ENCODE measurements around the gene GET4. TPM values are rescaled to one million over a fixed set of nuclear protein-coding genes. Genes with fewer than 3 reads are reported as not detected.

GET4 gene, protein sequence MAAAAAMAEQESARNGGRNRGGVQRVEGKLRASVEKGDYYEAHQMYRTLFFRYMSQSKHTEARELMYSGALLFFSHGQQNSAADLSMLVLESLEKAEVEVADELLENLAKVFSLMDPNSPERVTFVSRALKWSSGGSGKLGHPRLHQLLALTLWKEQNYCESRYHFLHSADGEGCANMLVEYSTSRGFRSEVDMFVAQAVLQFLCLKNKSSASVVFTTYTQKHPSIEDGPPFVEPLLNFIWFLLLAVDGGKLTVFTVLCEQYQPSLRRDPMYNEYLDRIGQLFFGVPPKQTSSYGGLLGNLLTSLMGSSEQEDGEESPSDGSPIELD
- 10 to 100 TPM; 39.1 to 42.5 TPM for total RNA-seq

DNA sequence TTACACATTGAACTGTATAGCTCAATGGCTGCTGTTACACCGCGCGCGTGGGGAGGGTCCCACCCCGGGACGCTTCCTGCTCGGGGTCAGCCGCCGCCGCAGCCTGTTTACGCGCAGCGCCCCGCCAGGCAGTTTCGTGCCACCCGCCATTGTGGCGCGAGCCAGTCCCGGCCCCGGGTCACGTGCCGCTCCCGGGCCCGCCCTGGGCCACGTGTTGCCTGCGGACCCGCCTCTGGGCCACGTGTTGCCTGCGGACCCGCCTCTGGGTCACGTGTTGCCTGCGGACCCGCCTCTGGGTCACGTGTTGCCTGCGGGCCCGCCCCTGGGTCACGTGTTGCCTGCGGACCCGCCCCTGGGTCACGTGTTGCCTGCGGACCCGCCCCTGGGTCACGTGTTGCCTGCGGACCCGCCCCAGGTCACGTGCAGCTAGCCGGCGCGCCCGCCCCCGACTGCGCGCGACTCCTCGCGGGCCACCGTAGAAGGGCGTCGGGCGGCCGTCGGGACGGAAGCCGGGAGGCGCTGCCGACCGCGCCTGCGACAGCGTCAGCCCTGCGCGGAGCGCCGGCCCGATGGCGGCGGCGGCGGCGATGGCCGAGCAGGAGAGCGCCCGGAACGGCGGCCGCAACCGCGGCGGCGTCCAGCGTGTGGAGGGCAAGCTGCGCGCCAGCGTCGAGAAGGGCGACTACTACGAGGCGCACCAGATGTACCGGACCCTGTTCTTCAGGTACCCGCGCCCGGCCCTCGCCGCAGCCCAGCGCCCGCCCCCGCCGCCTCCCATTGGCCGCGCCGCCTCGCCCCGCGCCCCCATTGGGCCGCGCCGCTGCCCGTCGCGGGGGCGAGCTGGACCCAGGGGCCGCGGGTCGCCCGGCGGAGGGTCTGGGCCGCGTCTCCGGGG is at the start of gene GET4:
Gene GET4, plus strand, starts transcription at position 478 of the 895 bp plus-strand sequence. Its CDS starts 92 bp downstream, at position 570.
- ChIA-PET POLR2A (interaction anchor here (0.5 to 1.0 kb wide), 2 partner anchors 99 to 297 kb away, joined by 3 read pairs; partner anchors contain the start of gene COX19), CTCF (interaction anchor here (0.7 to 1.9 kb wide), 3 partner anchors 90 to 555 kb away, joined by 3 to 6 read pairs (median 5); no protein-coding TSS in a partner anchor)

DNA sequence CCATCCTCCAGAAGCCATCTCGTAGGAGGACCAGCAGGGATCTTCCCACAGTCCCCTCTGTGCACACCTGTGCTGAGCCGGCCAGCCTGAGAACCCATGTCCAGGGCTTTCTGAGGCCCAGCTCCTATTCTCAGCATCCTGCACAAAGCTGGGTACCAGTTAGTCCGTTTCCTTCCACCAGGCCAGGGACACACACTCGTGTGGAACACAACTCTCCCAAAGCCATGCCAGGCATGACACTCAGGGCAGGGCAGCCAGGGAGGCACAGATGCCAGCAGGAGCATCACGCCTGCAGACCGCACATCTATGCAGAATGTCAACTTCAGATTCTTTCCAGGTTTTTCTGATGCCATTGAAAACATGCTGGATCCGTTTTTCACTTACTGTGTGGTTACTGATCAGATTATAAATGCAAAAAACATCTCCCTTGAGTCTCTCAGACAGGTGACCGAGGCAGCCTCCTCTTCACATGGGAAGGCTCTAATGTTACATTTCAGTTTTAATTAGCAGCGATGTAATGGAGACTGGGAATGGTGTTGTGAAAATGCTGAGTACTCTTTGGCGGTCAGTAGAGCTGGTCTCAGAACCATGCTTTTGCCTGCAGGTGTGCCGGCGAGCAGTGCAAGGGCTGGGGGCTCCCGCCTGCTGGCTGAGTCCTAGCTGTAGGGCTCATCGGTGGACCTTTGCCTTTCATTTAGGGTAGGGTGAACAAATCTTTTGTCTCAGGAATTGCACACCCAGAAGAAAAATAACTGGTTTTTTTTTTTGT is 47.4 kb upstream of the GET4 start:
- POLR2A ChIA-PET: no interaction called here
- CTCF ChIA-PET: interaction anchor here (1.6 kb wide), 1 partner anchor 12 kb away, joined by 3 read pairs; no protein-coding TSS in a partner anchor

DNA sequence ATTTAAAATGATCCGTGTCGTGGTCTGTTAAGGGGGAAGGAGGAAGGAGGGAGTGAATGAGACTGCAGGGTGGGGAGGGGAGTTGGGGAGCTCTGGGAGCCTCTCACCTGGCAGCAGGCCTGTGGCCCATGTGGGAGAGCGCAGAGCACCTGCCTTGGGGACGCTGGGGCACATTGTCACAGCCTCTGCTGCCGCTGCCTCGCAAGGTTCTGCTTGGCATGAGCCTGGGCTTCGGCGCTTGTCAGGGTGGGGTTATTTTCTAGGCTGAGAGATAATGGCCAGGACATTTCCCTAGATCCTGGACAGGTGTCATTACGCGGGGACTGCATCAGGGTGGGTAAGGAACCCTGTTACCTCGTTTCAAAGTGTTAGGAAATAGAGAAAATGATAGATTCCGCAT is 46.3 kb upstream of the GET4 start:
- CTCF ChIA-PET: interaction anchor here (0.6 to 1.6 kb wide), 2 partner anchors 13 to 144 kb away, joined by 3 to 4 read pairs; no protein-coding TSS in a partner anchor
- POLR2A ChIA-PET: no interaction called here

DNA sequence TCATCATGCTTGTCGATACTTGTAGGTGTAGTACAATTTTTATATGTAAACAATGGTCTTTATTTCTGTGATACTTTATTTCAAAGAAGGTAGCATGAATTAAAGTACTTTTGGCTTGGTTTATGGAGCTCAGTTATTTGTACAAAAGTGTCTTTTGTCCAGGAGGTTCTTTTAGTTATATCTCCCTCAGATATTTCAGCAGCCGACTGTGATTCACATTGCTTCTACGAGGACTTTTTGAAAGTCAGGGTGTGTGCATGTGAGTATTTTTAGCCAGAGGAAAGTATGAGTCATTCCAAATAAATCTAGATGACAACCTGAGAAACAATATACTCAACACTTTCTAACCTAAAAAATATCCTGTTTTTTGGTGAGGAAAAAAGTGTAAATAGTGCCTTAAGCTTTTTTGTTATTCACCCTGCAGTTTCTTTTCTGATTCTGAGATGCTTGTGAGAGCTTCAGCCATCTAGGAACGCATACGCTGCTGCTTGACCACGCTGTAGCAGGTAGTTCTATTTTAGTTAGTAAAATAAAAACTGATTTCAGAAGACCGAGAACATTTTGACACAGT is 44.7 kb upstream of the GET4 start:
- ChIA-PET CTCF (interaction anchor here (0.8 to 1.4 kb wide), 6 partner anchors 13 to 212 kb away, joined by 3 to 7 read pairs (median 4); no protein-coding TSS in a partner anchor), POLR2A (interaction anchor here (0.8 to 1.7 kb wide), 4 partner anchors 14 to 92 kb away, joined by 3 to 8 read pairs (median 4); no protein-coding TSS in a partner anchor)

DNA sequence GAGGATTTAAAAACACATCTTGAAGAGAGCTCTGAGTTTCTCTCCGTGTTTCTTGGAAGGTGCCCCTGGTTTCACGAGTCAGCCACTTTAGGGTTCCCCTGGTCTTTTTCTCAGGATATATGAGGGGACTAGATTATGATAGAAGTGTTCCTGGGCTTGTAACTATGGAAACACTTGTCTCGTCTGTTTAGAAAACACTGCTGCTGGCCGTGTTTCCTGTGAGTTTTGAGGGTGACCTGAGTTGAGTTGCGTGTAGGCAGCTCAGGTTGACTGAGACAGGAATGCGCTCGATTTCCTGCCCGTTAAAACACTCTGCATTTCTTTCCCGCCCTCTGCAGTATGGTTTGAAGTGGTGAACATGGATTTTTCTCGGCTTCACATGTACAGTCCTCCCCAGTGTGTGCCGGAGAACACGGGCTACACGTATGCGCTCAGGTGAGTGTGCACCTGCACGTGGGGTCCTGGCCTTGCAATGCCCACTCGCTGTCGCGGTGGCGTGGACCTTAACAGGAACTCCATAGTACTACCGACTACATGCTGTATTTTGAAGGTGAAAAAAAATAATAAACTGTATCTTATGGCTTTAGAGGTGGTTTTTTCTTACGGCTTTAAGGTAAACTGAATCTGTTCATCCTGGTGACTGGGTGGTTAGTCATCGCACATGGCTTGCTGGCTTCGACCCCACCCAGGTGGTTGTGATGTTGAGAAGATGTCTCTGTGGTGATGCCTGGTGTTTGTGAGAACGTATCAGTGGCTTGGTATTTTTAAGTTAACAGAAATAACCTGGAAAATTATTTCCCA is 44.0 kb upstream of the GET4 start, which contains the start of gene SUN1:
Gene SUN1, plus strand, starts transcription at position 310 of the 801 bp plus-strand sequence. Its CDS starts 49 bp downstream, at position 359.
- POLR2A ChIA-PET: interaction anchor here (0.7 to 1.7 kb wide), 5 partner anchors 15 to 247 kb away, joined by 3 to 8 read pairs (median 3); no protein-coding TSS in a partner anchor
- CTCF ChIA-PET: interaction anchor here (0.6 to 2.2 kb wide), 7 partner anchors 14 to 211 kb away, joined by 3 to 8 read pairs (median 4); no protein-coding TSS in a partner anchor

DNA sequence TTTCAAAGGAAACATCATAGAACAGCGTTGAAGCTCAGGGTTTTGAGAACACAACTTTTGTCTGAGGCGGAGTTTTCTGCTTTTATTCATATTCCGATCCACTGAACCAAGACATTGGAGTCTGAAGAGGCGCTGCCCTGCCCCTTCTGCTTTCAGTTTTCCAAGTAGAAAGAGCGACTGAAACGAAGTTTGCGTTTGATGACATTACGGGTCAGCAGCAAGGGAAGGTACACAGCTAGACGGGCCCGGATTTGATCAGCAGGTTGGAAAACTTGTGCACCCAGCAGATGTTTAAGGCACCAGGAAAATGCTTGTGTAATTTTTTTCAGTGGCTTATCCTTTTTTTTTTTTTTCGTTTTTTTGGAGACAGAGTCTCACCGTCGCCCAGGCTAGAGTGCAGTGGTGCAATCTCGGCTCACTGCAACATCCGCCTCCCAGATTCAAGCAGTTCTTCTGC is 43.4 kb upstream of the GET4 start:
- POLR2A ChIA-PET: interaction anchor here (0.7 kb wide), 1 partner anchor 247 kb away, joined by 3 read pairs; no protein-coding TSS in a partner anchor

DNA sequence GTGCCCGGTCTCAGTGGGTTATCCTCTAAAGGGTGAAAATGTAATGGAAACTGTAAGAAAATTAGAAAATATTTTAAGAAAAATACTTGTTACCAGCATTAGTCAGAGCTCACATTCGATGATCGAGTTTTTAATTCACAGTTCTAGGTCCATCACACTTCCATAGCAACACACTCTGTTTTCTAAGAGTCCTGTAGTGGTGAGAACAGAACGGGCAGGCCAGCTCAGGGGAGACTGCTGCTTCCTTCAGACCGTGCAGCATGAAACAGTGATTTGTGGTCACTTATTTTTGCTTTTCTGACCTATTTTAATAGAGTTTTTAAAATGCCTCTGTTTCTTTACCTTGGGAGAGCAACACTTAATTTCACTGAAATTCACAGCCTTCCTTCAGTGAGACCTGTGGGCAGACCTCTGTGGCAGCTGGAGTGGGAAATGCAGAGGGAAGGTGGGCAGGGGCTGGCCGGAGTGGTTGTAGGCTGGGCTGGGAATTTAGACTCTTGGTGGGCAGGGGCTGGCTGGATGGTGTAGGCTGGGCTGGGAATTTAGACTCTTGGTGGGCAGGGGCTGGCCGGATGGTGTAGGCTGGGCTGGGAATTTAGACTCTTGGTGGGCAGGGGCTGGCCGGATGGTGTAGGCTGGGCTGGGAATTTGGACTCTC is 42.6 kb upstream of the GET4 start:
- POLR2A ChIA-PET: no interaction called here
- CTCF ChIA-PET: interaction anchor here (2.2 kb wide), 1 partner anchor 39 kb away, joined by 8 read pairs; no protein-coding TSS in a partner anchor

More for the DNA sequence above, 43.4 kb upstream of the GET4 start:
- CTCF ChIA-PET: interaction anchor here (0.6 to 2.2 kb wide), 3 partner anchors 40 to 64 kb away, joined by 3 to 8 read pairs (median 4); no protein-coding TSS in a partner anchor

DNA sequence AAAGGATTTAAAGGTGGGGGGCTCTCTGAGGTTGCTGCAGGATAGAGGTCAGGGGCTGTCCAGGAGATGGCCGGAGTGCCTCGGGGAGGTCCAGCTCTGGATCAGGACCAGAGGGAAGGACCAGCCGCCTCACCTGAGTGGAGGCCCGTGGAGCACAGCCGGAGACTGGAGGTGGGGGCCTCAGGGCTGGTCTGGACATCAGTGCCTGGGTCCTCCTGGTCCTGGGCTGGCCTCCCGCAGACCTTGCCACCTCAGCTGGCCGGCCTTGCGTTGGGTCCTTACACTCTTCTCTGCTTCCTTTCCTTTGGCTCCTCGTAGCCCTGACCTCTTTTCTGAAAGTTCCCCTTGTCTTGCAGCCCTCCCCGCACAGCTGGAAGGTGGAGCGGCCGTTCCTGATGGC is 42.1 kb upstream of the GET4 start:
- POLR2A ChIA-PET: no interaction called here
- CTCF ChIA-PET: interaction anchor here (2.2 kb wide), 1 partner anchor 39 kb away, joined by 8 read pairs; no protein-coding TSS in a partner anchor

DNA sequence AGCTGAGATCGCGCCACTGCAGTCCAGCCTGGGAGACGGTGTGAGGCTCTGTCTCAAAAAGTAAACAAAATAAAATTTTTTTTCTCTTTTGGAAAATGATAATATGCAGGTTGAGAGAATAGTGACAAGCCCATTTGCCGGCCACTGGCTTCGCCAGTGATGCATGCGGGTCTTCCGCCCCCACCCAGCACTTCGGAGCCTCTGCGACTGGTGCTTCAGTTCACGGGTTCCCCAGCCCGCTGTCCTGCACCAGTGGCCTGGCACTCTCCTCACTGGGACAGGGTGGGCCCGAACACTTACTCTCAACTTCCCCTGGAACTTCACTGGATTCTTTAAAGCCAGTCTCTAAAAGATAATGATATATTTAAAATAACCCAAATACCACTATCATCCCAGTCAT is 41.3 kb upstream of the GET4 start:
- POLR2A ChIA-PET: no interaction called here
- CTCF ChIA-PET: interaction anchor here (0.6 to 2.2 kb wide), 2 partner anchors 38 to 229 kb away, joined by 3 to 8 read pairs; no protein-coding TSS in a partner anchor

DNA sequence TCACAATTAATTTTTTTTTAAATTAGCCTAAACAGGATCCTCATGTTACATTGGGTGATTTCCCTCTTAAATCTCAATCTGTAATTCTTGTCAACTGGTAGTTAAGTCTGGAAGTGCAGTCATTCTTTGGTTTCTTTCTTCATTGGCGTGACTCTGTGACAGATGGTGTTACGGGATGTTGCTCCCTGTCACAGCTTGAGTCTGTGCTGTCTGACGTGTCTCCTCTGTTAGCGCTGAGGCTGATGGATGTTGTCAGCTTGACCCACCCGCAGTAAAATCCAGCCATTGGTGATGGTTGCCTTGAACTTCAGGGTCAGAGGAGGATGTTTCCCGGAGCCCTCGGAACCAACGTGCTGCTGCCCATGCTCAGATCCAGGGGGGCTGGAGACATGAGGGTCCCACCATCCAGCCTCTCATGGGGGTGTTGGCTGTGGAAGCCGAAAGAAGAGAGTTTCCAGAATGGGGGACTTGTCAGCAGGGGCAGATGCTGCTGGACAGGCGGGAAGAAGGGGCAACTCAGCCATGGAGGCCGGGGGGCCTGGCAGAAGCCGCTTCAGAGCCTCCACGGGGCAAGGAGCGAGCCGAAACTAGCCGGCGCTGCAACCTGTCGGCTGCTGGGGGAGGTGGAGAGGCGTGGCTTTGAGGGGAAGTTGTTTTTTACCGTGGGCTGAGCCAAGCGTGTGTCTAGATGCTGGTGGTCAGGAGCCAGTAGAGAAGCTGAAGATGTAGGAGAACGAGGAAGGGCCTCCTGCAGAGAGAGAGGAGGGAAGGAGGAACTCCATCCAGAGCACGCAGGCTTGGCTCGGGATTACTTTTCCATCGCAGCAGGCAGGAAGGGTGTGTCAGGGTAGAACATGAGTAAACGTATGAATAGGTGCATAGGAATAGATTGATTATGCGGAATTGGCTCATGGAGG is 40.6 kb upstream of the GET4 start:
- POLR2A ChIA-PET: no interaction called here
- CTCF ChIA-PET: interaction anchor here (0.5 to 0.9 kb wide), 2 partner anchors 38 to 512 kb away, joined by 3 to 5 read pairs; no protein-coding TSS in a partner anchor

DNA sequence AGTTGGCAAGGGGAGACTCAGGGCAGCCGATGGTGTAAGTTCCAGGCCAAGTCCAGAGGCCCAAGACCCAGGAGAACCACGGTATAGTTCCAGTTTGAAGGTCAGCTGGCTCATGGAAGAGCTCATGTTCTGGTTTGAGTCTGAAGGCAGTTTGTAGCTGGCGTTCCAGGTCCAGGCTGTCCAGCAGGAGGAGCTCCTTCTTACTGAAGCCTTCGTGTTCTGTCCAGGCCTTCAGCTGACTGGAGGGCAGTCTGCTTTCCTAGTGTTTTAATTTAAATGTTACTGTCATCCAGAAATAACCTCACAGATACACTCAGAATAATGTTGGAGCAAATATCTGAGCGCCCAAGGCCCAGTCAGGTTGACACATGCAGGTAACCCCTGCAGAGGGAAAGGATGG is 39.9 kb upstream of the GET4 start:
- ChIA-PET CTCF (interaction anchor here (0.5 to 0.9 kb wide), 2 partner anchors 37 to 513 kb away, joined by 3 to 5 read pairs; no protein-coding TSS in a partner anchor), POLR2A (no interaction called here)

DNA sequence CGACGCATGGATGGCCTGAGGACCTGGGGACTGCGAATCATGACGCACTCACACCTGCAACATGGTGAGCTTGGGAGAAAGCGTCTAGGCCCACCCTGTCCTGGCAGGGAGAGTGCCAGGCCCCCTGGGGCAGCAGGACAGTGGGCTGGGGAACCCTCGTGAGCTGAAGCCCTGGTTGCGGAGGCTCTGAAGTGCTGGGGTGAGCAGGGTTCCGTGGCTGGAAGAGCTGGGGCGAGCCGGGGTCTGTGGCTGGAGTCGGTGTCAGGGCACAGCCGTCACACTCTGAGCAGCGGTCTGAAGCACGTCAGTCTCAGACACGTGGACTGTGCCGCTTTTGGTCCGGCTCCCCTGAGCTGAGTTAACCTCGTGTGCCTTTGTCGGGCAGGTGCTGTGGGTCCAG is 39.4 kb upstream of the GET4 start:
- ChIA-PET POLR2A (no interaction called here), CTCF (interaction anchor here (0.9 kb wide), 1 partner anchor 37 kb away, joined by 5 read pairs; no protein-coding TSS in a partner anchor)

DNA sequence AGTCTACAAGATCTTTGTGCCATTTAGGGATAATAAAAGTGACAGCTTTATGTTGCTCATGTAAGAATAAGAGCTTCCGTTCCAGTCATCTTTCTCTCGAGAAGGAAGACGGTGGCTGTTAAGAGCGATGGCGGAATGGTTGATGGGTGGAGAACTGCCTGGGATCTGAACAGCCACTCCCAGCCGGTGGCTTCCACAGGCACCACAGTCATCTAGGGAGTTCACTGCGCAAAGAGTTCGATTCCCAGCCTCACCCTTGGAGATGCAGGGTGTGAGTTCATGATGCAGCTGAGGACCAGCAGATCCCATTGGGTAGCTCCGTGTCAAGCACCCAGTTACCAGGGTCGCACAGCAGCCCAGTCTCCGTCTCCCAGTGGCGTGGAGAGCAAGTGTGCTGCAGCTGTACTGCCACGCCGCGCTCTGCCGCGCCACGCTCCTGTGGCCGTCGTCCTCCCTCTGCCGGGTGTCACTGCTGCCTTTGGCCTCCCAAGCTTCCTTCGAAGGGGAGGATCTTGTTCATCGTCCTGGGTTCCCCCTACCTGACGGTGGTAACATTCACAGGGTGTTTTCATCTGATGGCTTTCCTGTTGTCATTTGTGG is 36.3 kb upstream of the GET4 start:
- ChIA-PET POLR2A (no interaction called here), CTCF (interaction anchor here (0.7 kb wide), 3 partner anchors 13 to 554 kb away, joined by 3 to 4 read pairs (median 4); no protein-coding TSS in a partner anchor)

DNA sequence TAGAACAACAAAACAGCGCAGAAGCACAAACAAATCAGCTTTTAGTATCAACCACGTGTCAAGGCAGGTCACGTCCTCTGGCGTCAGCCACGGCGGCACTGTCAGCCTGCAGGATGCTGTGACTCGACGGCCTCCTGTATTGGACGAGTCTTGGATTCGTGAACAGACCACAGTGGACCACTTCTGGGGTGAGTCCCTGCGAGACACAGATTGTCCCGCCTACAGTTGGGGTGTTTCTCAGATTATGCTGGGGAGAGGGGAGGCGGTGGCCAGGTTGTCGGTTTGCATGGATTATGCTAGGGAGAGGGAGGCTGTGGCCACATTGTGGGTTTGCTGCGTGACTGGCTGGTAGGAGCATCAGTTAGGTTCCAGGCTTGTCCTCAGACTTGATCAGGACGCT is 34.4 kb upstream of the GET4 start:
- CTCF ChIA-PET: interaction anchor here (1.2 kb wide), 1 partner anchor 31 kb away, joined by 5 read pairs; no protein-coding TSS in a partner anchor
- POLR2A ChIA-PET: no interaction called here

DNA sequence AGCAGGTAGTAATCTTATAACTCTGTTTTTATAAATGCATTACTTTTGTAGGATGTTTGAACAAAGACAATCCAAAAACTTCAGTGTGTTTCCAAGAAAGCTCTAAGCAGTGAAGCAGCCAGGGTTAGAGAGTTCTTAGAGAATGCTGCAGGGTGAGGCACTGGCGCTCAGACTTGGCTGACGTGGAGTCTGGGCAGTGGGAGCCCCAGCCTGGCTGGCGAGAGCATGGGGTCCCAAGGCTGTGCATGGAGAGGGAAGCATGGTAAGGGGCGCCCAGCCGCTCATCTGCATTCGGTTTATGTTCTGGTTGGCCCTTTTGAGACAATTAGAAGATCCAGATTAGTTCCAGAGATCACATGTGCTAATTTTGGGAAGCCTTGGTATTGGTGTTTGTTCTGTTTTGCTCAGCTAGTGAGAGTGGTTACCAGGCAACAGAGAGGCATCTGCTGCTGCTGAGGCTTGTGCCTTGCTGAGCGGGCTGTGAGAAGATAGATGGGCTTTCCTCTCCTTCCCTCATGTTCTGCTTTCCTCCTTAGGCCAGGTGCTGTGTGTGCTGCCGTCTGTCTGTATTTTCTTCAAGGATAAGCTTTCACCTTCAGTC is 33.8 kb upstream of the GET4 start:
- POLR2A ChIA-PET: no interaction called here
- CTCF ChIA-PET: interaction anchor here (0.6 to 1.2 kb wide), 2 partner anchors 31 to 132 kb away, joined by 3 to 5 read pairs; no protein-coding TSS in a partner anchor
